ENCODE measurements around the gene ACTR1A. TPM values are rescaled to one million over a fixed set of nuclear protein-coding genes. Genes with fewer than 3 reads are reported as not detected.

ACTR1A gene
- polyA plus RNA-seq, 4 donors = 42.1 to 68.1 (median 67.2) TPM

- WGBS, 3 donors = 85 to 97% (median 94%) methylated on average over 7 of the region's 7 CpGs
- no peaks in the 10 kb centered on the region for H3K27me3 ChIP-seq (ENCODE audit: control insufficient read depth in 3 of 3, insufficient read depth in 3 of 3, low read length in 3 of 3)
- no peak for FAIRE-seq
- peaks cover 3 to 49% (median 12%) of the 10 kb centered on the region in 3 donors for H3K36me3 ChIP-seq (ENCODE audit: control insufficient read depth in 3 of 3, insufficient read depth in 2 of 3, low read depth in 1 of 3, low read length in 3 of 3)
- no peak overlapping the region for H3K27ac ChIP-seq (ENCODE audit: low read depth in 1 of 3, low read length in 2 of 3)
- no peak for DNase-seq
- no peaks in the 10 kb centered on the region for H3K4me1 ChIP-seq (ENCODE audit: control insufficient read depth in 3 of 3, insufficient read depth in 2 of 3, low read depth in 1 of 3, low read length in 2 of 3)
- H3K4me3 ChIP-seq (ENCODE audit: low read depth in 1 of 3, low read length in 3 of 3) = no peak overlapping the region
- H3K9me3 ChIP-seq (ENCODE audit: control insufficient read depth in 2 of 2, insufficient read depth in 1 of 2, low read depth in 1 of 2, low read length in 1 of 2) = no peaks in the 10 kb centered on the region
Measured at GRCh38 chr10:102492344-102492939, 10.1 kb downstream of the ACTR1A start.

- peaks cover 3 to 62% (median 22%) of the 10 kb centered on the region in 3 donors for H3K36me3 ChIP-seq (ENCODE audit: control insufficient read depth in 3 of 3, insufficient read depth in 2 of 3, low read depth in 1 of 3, low read length in 3 of 3)
- DNase-seq (no peak), FAIRE-seq (no peak)
- 88 to 96% (median 90%) methylated on average over 4 of the region's 4 CpGs for WGBS, 3 donors
- no peaks in the 10 kb centered on the region for H3K27me3 ChIP-seq (ENCODE audit: control insufficient read depth in 3 of 3, insufficient read depth in 3 of 3, low read length in 3 of 3)
- H3K9me3 ChIP-seq (ENCODE audit: control insufficient read depth in 2 of 2, insufficient read depth in 1 of 2, low read depth in 1 of 2, low read length in 1 of 2) = no peaks in the 10 kb centered on the region
- no peak overlapping the region for H3K4me3 ChIP-seq (ENCODE audit: low read depth in 1 of 3, low read length in 3 of 3)
- no peak overlapping the region for H3K27ac ChIP-seq (ENCODE audit: low read depth in 1 of 3, low read length in 2 of 3)
- H3K4me1 ChIP-seq (ENCODE audit: control insufficient read depth in 3 of 3, insufficient read depth in 2 of 3, low read depth in 1 of 3, low read length in 2 of 3) = no peaks in the 10 kb centered on the region
Measured at GRCh38 chr10:102491136-102491535, 11.4 kb downstream of the ACTR1A start.

GRCh38 chr10:102485093-102485784 lies 17.3 kb downstream of the ACTR1A start:
- DNase-seq (no peak), FAIRE-seq (no peak)
- peaks cover 32 to 91% (median 45%) of the 10 kb centered on the region in 3 donors for H3K36me3 ChIP-seq (ENCODE audit: control insufficient read depth in 3 of 3, insufficient read depth in 2 of 3, low read depth in 1 of 3, low read length in 3 of 3)
- H3K4me3 ChIP-seq (ENCODE audit: low read depth in 1 of 3, low read length in 3 of 3) = no peak overlapping the region
- H3K27me3 ChIP-seq (ENCODE audit: control insufficient read depth in 3 of 3, insufficient read depth in 3 of 3, low read length in 3 of 3) = no peaks in the 10 kb centered on the region
- H3K4me1 ChIP-seq (ENCODE audit: control insufficient read depth in 3 of 3, insufficient read depth in 2 of 3, low read depth in 1 of 3, low read length in 2 of 3) = no peaks in the 10 kb centered on the region
- WGBS, 3 donors = 90 to 93% (median 90%) methylated on average over 17 to 18 of the region's 18 CpGs
- no peaks in the 10 kb centered on the region for H3K9me3 ChIP-seq (ENCODE audit: control insufficient read depth in 2 of 2, insufficient read depth in 1 of 2, low read depth in 1 of 2, low read length in 1 of 2)
- no peak overlapping the region for H3K27ac ChIP-seq (ENCODE audit: low read depth in 1 of 3, low read length in 2 of 3)

- no peak for FAIRE-seq
- 94 to 99% (median 97%) methylated on average over 13 of the region's 13 CpGs for WGBS, 3 donors
- no peaks in the 10 kb centered on the region for H3K27me3 ChIP-seq (ENCODE audit: control insufficient read depth in 3 of 3, insufficient read depth in 3 of 3, low read length in 3 of 3)
- peaks cover 33 to 96% (median 46%) of the 10 kb centered on the region in 3 donors for H3K36me3 ChIP-seq (ENCODE audit: control insufficient read depth in 3 of 3, insufficient read depth in 2 of 3, low read depth in 1 of 3, low read length in 3 of 3)
- H3K27ac ChIP-seq (ENCODE audit: low read depth in 1 of 3, low read length in 2 of 3) = no peak overlapping the region
- no peak overlapping the region for H3K4me3 ChIP-seq (ENCODE audit: low read depth in 1 of 3, low read length in 3 of 3)
- H3K9me3 ChIP-seq (ENCODE audit: control insufficient read depth in 2 of 2, insufficient read depth in 1 of 2, low read depth in 1 of 2, low read length in 1 of 2) = no peaks in the 10 kb centered on the region
- DNase-seq = no peak
- no peaks in the 10 kb centered on the region for H3K4me1 ChIP-seq (ENCODE audit: control insufficient read depth in 3 of 3, insufficient read depth in 2 of 3, low read depth in 1 of 3, low read length in 2 of 3)
Measured at GRCh38 chr10:102484021-102484420, 18.5 kb downstream of the ACTR1A start.

DNA sequence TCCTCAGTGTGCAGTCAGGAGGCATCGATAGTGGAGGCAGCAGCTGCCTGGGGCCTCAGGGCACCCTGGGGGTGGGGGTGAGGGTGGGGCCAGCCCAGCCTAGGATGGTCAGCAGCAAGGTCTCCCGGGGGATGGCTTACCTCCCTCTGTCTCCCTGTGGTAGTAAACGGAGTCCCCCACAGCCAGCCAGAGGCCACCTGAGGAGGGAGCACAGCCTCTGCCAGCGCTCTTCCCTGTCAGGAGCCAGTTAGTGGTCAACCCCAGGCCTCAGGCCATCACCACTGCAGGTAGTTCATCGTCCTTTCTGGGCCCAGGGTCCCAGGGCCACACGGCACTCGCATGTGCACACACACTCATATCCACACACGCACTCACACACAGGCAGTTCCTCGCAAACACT lies 22.1 kb downstream of the ACTR1A start:
- H3K36me3 ChIP-seq (ENCODE audit: control insufficient read depth in 3 of 3, insufficient read depth in 2 of 3, low read depth in 1 of 3, low read length in 3 of 3) = peaks cover 28 to 80% (median 30%) of the 10 kb centered on the region in 3 donors
- no peak for DNase-seq
- no peak for FAIRE-seq
- H3K27me3 ChIP-seq (ENCODE audit: control insufficient read depth in 3 of 3, insufficient read depth in 3 of 3, low read length in 3 of 3) = no peaks in the 10 kb centered on the region
- no peaks in the 10 kb centered on the region for H3K9me3 ChIP-seq (ENCODE audit: control insufficient read depth in 2 of 2, insufficient read depth in 1 of 2, low read depth in 1 of 2, low read length in 1 of 2)
- no peak overlapping the region for H3K4me3 ChIP-seq (ENCODE audit: low read depth in 1 of 3, low read length in 3 of 3)
- H3K27ac ChIP-seq (ENCODE audit: low read depth in 1 of 3, low read length in 2 of 3) = no peak overlapping the region
- no peaks in the 10 kb centered on the region for H3K4me1 ChIP-seq (ENCODE audit: control insufficient read depth in 3 of 3, insufficient read depth in 2 of 3, low read depth in 1 of 3, low read length in 2 of 3)
- 89 to 93% (median 90%) methylated on average over 9 of the region's 9 CpGs for WGBS, 3 donors

GRCh38 chr10:102479651-102480050 lies 22.9 kb downstream of the ACTR1A start:
- DNase-seq (no peak), FAIRE-seq (no peak)
- Histone ChIP-seq H3K4me1 (ENCODE audit: control insufficient read depth in 3 of 3, insufficient read depth in 2 of 3, low read depth in 1 of 3, low read length in 2 of 3) (no peaks in the 10 kb centered on the region), H3K9me3 (ENCODE audit: control insufficient read depth in 2 of 2, insufficient read depth in 1 of 2, low read depth in 1 of 2, low read length in 1 of 2) (no peaks in the 10 kb centered on the region), H3K36me3 (ENCODE audit: control insufficient read depth in 3 of 3, insufficient read depth in 2 of 3, low read depth in 1 of 3, low read length in 3 of 3) (peaks cover 25 to 76% (median 28%) of the 10 kb centered on the region in 3 donors), H3K27me3 (ENCODE audit: control insufficient read depth in 3 of 3, insufficient read depth in 3 of 3, low read length in 3 of 3) (no peaks in the 10 kb centered on the region), H3K27ac (ENCODE audit: low read depth in 1 of 3, low read length in 2 of 3) (no peak overlapping the region), H3K4me3 (ENCODE audit: low read depth in 1 of 3, low read length in 3 of 3) (no peak overlapping the region)

GRCh38 chr10:102476466-102477141 lies 25.9 kb downstream of the ACTR1A start:
- no peaks in the 10 kb centered on the region for H3K4me1 ChIP-seq (ENCODE audit: control insufficient read depth in 3 of 3, insufficient read depth in 2 of 3, low read depth in 1 of 3, low read length in 2 of 3)
- no peaks in the 10 kb centered on the region for H3K27me3 ChIP-seq (ENCODE audit: control insufficient read depth in 3 of 3, insufficient read depth in 3 of 3, low read length in 3 of 3)
- 67 to 68% (median 67%) methylated on average over 9 of the region's 9 CpGs for WGBS, 3 donors
- no peak for FAIRE-seq
- no peak for DNase-seq
- no peaks in the 10 kb centered on the region for H3K9me3 ChIP-seq (ENCODE audit: control insufficient read depth in 2 of 2, insufficient read depth in 1 of 2, low read depth in 1 of 2, low read length in 1 of 2)
- H3K4me3 ChIP-seq (ENCODE audit: low read depth in 1 of 3, low read length in 3 of 3) = no peak overlapping the region
- H3K36me3 ChIP-seq (ENCODE audit: control insufficient read depth in 3 of 3, insufficient read depth in 2 of 3, low read depth in 1 of 3, low read length in 3 of 3) = peaks cover 8 to 51% (median 10%) of the 10 kb centered on the region in 3 donors
- no peak overlapping the region for H3K27ac ChIP-seq (ENCODE audit: low read depth in 1 of 3, low read length in 2 of 3)

DNA sequence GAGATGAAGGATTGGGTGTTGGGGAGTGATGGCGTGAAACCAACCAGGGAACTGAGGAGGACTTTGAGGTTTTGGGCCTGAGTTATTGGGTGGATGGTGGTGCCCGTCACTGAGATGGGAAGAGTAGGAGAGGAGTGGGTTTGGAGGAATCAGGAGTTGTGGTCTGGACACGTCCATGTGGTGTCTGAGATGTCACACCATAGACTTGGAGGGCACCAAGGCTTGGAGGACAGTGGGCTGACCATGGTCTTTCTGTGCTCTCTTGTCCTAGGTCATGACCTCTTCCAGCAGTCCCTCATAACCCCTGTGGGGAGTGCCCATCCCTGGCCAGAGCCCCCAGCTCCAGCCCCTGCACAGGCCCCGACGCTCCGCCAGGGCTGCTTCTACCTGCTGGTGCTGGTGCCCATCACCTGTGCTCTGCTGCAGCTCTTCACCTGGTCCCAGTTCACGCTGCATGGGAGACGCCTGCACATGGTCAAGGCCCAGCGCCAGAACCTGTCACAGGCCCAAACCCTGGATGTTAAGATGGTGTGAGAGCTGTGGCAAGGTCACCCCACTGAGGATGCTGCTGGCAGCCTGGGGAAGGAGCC lies 27.0 kb downstream of the ACTR1A start:
- FAIRE-seq (no peak), DNase-seq (no peak)
- no peak overlapping the region for H3K4me3 ChIP-seq (ENCODE audit: low read depth in 1 of 3, low read length in 3 of 3)
- H3K9me3 ChIP-seq (ENCODE audit: control insufficient read depth in 2 of 2, insufficient read depth in 1 of 2, low read depth in 1 of 2, low read length in 1 of 2) = no peaks in the 10 kb centered on the region
- H3K27me3 ChIP-seq (ENCODE audit: control insufficient read depth in 3 of 3, insufficient read depth in 3 of 3, low read length in 3 of 3) = no peaks in the 10 kb centered on the region
- peaks cover 3 to 43% (median 5%) of the 10 kb centered on the region in 3 donors for H3K36me3 ChIP-seq (ENCODE audit: control insufficient read depth in 3 of 3, insufficient read depth in 2 of 3, low read depth in 1 of 3, low read length in 3 of 3)
- no peak overlapping the region for H3K27ac ChIP-seq (ENCODE audit: low read depth in 1 of 3, low read length in 2 of 3)
- no peaks in the 10 kb centered on the region for H3K4me1 ChIP-seq (ENCODE audit: control insufficient read depth in 3 of 3, insufficient read depth in 2 of 3, low read depth in 1 of 3, low read length in 2 of 3)
- WGBS, 3 donors = 92 to 95% (median 92%) methylated on average over 8 to 9 of the region's 9 CpGs

Measured in small intestine (tissue), 7 donors.